Measurements from ENCODE around the gene SQSTM1. TPM values are rescaled to one million over a fixed set of nuclear protein-coding genes. Genes with fewer than 3 reads are reported as not detected.

The SQSTM1 gene
- 1,176 to 2,107 TPM (median 1,251 TPM) in 5 replicates for total RNA-seq (2022; extraction: Qiagen RNA extraction)

DNA sequence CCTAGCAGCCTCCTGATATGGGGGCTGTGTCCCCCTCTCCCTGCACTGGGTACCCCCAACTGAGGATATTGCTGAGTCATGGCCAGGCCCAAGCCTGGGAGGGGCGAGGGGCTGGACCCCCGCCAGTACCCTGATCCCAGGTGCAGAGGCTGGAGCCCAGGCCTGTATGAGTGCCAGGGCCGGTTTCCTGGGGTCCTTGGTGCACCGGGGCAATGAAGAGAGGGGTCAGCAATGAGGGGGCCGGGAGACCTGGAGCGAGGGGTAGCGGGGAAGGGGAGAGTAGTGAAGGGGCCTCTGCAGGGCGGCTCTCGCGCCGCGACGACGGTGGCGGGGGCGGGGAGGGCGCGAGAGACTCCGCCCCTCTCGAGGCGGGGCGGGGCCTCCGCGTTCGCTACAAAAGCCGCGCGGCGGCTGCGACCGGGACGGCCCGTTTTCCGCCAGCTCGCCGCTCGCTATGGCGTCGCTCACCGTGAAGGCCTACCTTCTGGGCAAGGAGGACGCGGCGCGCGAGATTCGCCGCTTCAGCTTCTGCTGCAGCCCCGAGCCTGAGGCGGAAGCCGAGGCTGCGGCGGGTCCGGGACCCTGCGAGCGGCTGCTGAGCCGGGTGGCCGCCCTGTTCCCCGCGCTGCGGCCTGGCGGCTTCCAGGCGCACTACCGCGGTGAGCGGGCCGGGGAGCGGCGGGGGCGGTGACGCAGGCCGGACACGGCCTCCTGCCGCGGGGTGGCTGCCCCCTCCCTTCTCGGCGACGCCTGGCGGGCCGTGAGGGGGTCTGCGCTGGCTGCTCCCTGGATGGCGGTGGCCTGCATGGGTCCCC lies at the start of gene SQSTM1:
Gene SQSTM1 (plus strand): TSS at position 423 of the 815 bp plus-strand sequence. CDS start 32 bp downstream, at position 455.

DNA sequence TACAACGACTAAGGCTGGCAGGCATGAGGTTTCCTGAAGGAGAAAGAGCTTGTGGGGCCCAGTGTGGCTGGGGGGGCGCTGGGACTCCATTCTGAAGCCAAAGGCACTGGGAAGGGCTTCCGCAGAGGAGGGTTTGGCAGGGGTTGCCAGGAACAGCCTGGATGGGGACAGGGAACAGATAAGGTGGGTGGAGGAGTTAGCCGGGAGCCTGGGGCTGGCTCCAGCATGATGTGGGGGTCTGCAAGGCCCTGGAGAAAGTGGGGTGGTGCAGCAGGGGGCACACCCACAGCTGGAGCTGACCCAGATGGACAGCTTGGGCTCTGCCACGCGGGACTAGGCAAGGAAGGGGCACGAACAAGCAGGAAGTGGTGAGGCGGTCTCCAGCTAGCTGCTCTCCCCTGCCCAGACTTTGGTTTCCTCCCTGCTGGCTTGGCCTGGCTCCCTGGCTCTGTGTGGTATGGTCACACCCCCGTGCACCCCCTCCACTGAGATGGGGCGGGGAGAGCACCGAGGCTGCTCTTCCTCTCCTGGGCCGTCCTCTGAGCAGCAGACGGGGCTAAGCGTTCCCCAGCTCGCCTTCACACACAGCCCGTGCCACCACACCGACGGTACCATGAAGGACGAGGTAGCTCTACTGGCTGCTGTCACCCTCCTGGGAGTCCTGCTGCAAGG lies 27.1 kb upstream of the SQSTM1 start, which contains the start of gene LTC4S:
Gene LTC4S (plus strand): TSS at position 519 of the 672 bp plus-strand sequence. CDS start 95 bp downstream, at position 614.

DNA sequence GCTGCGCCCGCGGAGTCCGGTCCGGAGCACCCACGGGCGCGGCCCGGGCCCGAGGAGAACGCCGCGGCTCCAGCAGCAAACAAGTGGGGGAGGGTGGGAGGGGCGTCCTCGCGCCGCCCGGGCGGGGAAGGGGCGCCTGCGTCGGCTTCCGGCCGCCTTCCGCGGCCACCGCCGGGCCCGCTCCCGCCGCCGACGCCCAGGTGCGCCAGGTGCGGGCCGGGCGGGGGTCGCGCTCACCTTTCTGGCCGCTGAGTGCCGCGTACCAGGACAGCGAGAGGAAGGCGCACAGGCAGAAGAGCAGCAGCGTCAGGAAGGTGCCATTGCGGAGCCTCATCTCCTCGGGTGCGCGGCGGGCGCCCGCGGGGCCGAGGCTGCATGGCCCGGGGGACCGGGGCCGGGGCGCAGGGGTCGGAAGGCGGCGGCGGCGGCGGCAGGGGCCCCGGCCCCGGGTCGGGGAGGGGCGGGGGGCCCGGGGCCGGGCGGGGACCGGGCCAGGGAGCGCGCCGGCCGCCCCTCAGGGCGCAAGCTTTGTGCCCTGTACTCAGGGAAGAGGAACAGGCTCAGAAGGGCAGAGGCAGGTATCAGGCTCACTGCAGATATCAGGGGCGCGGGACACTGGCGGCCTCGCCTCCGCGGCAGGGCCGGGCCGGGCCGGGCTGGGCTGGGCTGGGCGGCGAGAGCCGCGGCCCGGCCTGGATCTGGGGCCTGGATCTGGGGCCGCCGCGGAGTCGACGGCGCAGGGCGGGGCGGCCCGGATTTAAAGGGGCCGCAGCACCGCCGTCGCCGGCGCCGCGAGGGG lies 14.3 kb upstream of the SQSTM1 start, which contains the start of gene MGAT4B:
Gene MGAT4B (minus strand): TSS at position 617 of the 799 bp plus-strand sequence. CDS start 283 bp downstream, at position 334.

DNA sequence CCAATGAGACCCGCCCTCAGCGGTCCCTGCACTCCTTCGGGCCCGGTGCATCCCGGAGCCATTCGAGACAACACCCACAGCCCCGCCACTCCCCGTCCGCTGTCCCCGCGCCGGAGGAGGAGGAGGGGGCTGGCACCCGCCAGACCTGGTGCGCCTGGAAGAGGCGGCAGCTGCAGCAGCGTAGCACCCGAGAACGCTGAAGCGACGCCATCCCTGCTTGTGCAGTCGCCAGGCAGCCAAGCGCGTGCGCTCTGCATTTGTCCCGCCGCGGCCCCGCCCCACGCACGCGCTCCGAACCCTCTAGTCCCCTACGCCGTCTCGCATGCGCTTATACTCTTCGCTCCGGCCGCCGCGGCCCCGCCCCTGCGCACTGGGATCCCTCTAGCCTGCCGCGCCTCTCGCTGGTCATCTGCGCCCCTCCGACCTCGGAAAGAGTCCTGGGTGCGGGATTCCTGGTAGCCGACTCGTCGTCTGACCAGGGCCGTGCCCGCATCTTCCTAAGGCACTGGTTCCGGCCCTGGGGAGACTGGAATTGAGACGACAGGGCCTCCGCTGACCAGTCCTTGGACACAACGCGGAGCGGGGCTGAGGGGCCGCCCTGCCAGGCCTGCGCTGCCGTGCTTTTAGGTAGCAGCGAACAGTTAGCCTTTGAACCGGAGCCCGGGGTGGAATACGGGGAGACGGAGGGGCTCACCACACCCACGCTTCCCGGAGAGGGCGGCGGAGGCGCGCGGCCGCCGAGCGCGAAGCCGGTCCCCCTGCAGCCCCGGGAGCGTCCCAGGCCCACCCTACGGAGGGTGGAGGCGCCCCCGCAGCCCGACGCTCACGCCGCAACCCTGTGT lies 38.1 kb downstream of the SQSTM1 start, which contains the start of gene MRNIP:
Gene MRNIP (minus strand): TSS at position 232 of the 842 bp plus-strand sequence. CDS start 21 bp downstream, at position 211.

Other genes with a start within 250 kb of the SQSTM1 start
- 471 to 674 TPM (median 491 TPM) in 5 replicates for gene HNRNPH1, start 197.2 kb upstream of the SQSTM1 start, total RNA-seq (2022; extraction: Qiagen RNA extraction)
- gene CBY3, start 139.9 kb upstream of the SQSTM1 start, total RNA-seq (2022; extraction: Qiagen RNA extraction), result not detected in 5 replicates
- 303 to 414 TPM (median 342 TPM) in 5 replicates for gene CANX, start 121.9 kb upstream of the SQSTM1 start, total RNA-seq (2022; extraction: Qiagen RNA extraction)
- 17.3 to 21.0 TPM (median 19.7 TPM) in 5 replicates for gene MAML1, start 88.1 kb upstream of the SQSTM1 start, total RNA-seq (2022; extraction: Qiagen RNA extraction)
- 0.25 to 0.36 TPM (median 0.27 TPM) in 3 of 5 replicates, not detected in the others for gene LTC4S, start 26.9 kb upstream of the SQSTM1 start, total RNA-seq (2022; extraction: Qiagen RNA extraction)
- 216 to 271 TPM (median 246 TPM) in 5 replicates for gene MGAT4B, start 14.0 kb upstream of the SQSTM1 start, total RNA-seq (2022; extraction: Qiagen RNA extraction)
- gene MRNIP, start 37.9 kb downstream of the SQSTM1 start, total RNA-seq (2022; extraction: Qiagen RNA extraction), result 15.6 to 23.6 TPM (median 18.6 TPM) in 5 replicates
- gene TBC1D9B, start 87.0 kb downstream of the SQSTM1 start, total RNA-seq (2022; extraction: Qiagen RNA extraction), result 52.3 to 71.4 TPM (median 64.1 TPM) in 5 replicates